GM19043 (cell line): ENCODE measurements around the gene KIF22.
A peak's percentile ranks its signal among the peaks of the same experiment; 100 is the strongest.
"Not testable (repeated sequence)": the region's sequence is repeated elsewhere in the genome, so short reads cannot be mapped to it uniquely, and the experiment has no call there.

Experiments used
- ATAC-seq: cut with Tn5 transposase; IDR thresholded peaks from one replicate; pipeline ENCODE4 v1.9.1; 2021; ENCODE audit warnings: low read depth; ENCODE audit not compliant: unreplicated experiment

KIF22 gene

GRCh38 chr16:29790183-29790948 lies at the start of gene KIF22:
Gene KIF22, plus strand, starts transcription at chr16:29790751. Its CDS starts 9 bp downstream, at chr16:29790760.
- ATAC-seq: peak; percentile 82

- ATAC-seq: no peak
Measured at GRCh38 chr16:29742683-29743275, 47.8 kb upstream of the KIF22 start.

- no peak for ATAC-seq
Measured at GRCh38 chr16:29743475-29743826, 47.1 kb upstream of the KIF22 start.

- no peak for ATAC-seq
Measured at GRCh38 chr16:29743827-29744531, 46.6 kb upstream of the KIF22 start.

- no peak for ATAC-seq
Measured at GRCh38 chr16:29744541-29745101, 45.9 kb upstream of the KIF22 start.

GRCh38 chr16:29745121-29745852 lies 45.3 kb upstream of the KIF22 start:
- ATAC-seq: peak; percentile 28

- peak; percentile 73 for ATAC-seq
Measured at GRCh38 chr16:29745853-29746345, 44.7 kb upstream of the KIF22 start, which contains the start of gene C16orf54. Gene C16orf54, minus strand, starts transcription at chr16:29745990. Its CDS starts 1,039 bp downstream, at chr16:29744951.

- ATAC-seq: not testable (repeated sequence)
Measured at GRCh38 chr16:29746518-29746917, 44.0 kb upstream of the KIF22 start.

- ATAC-seq: no peak
Measured at GRCh38 chr16:29747947-29748759, 42.4 kb upstream of the KIF22 start.

- ATAC-seq: not testable (repeated sequence)
Measured at GRCh38 chr16:29748760-29749149, 41.8 kb upstream of the KIF22 start.

GRCh38 chr16:29753516-29753915 lies 37.0 kb upstream of the KIF22 start:
- no peak for ATAC-seq

- ATAC-seq: no peak
Measured at GRCh38 chr16:29756654-29757053, 33.9 kb upstream of the KIF22 start.

- not testable (repeated sequence) for ATAC-seq
Measured at GRCh38 chr16:29757086-29757485, 33.5 kb upstream of the KIF22 start.

GRCh38 chr16:29757950-29758466 lies 32.5 kb upstream of the KIF22 start:
- no peak for ATAC-seq

- no peak for ATAC-seq
Measured at GRCh38 chr16:29760567-29761279, 29.8 kb upstream of the KIF22 start.

GRCh38 chr16:29761280-29761651 lies 29.3 kb upstream of the KIF22 start:
- not testable (repeated sequence) for ATAC-seq

GRCh38 chr16:29761882-29762281 lies 28.7 kb upstream of the KIF22 start:
- no peak for ATAC-seq

GRCh38 chr16:29763326-29763725 lies 27.2 kb upstream of the KIF22 start:
- no peak for ATAC-seq
